CMK (cell line): ENCODE results near the gene OR10G8.
A peak's percentile ranks its signal among the peaks of the same experiment; 100 is the strongest.
"Not testable (repeated sequence)": the region's sequence is repeated elsewhere in the genome, so short reads cannot be mapped to it uniquely, and the experiment has no call there.

Source experiments
- DNase-seq: peaks from one replicate; pipeline ENCODE4 v3.0.0-alpha.2; 2010; ENCODE audit warnings: low read depth

The OR10G8 gene

GRCh38 chr11:124026498-124026897 is at the start of gene OR10G8:
TSS of gene OR10G8 (plus strand) at chr11:124026798. CDS start at chr11:124029623, 2,825 bp downstream.
- no peak for DNase-seq

DNA sequence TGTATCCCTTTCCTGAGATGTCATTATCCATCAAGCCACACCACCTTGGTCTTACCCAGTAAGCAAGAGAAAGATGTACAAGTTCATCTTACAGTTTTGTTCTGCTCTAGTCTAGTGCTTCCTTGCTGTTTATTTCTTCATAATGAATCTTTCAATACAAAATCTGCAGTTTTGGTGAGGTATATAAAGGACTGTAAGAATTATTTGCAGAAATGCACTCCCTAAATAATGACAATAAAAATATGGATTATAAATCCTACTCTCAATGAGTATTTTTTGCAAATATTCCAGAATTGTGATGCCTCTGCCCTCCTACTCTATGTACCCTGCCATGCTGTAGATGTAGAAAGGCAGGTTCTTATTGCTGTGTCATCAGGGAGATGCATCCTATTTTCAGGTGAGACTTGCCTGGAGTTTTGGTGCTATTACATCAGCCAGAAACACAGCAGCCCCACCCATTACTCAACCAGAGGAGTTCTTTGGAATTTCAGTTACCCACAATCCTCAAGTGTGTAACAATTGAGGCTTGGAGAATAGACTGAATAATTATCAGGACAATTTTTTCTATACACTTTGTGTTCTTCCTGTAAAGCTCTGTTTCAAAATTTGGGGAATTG is 48.8 kb upstream of the OR10G8 start, which contains the start of gene OR10S1:
Gene OR10S1 (minus strand): TSS at position 51 of the 617 bp plus-strand sequence. CDS start 117 bp downstream, outside the sequence.
- DNase-seq, result no peak

DNA sequence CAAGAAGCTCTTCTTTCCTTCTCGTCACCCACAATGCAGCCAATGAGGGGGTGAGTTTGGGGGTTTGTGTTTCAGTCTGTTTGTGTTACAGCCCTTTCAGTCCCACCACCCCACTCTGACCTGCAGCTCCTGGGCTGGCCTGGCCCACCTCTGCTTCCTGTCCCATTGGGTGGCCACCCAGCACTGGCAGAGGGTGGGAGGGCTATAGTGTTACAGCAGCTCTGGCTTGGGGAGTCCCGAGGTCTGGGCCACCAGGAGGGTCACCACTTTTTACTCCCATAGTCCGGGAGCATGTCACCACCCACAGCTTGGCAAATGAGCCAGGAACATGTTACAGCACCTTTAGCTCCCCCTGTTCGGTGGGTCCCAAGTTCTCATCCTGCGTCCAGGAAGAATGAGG is 47.3 kb upstream of the OR10G8 start:
- no peak for DNase-seq

DNA sequence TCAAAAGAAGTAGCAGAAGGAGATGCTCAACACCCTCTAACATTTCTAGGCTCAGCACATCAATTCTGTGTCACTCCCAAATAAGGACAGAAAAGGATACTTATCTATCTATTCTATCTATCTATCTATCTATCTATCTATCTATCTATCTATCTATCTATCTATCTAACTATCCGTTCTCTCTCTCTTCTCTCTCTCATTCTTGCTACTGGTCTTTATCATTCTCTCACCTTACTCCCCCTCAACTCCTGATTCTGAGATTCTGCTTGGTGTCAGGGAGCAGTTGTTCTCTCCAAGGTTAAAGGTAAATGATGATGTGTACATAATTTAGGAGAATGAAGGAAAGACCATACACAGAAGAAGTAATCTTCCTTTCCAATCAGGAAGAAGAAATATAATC is 31.5 kb upstream of the OR10G8 start, which contains the start of gene OR10G6:
Gene OR10G6 (minus strand): TSS at position 43 of the 400 bp plus-strand sequence. CDS start 0 bp downstream, at position 43.
- DNase-seq, result no peak

DNA sequence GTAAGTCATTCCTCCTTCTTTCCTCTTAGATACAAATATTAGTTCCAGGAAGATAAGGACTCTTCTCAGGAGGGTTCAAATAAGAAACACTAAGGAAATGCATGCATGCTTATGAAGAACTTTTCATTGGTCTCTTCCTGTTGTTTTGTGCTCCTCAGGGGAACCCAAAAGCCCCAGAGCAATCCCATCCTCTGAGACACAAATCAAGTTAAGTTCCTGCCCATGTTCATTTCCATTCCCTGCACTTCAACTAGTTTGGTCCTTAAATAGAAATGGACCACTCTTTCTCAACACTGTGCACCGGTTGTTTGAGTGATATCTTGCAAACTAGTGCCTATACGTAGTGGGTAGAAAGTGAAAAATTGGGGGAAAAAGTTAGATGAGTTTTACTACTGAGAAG is 13.9 kb upstream of the OR10G8 start, which contains the start of gene OR10G4:
Gene OR10G4 (plus strand): TSS at position 301 of the 400 bp plus-strand sequence. CDS start 2,578 bp downstream, outside the sequence.
- DNase-seq, result no peak

DNA sequence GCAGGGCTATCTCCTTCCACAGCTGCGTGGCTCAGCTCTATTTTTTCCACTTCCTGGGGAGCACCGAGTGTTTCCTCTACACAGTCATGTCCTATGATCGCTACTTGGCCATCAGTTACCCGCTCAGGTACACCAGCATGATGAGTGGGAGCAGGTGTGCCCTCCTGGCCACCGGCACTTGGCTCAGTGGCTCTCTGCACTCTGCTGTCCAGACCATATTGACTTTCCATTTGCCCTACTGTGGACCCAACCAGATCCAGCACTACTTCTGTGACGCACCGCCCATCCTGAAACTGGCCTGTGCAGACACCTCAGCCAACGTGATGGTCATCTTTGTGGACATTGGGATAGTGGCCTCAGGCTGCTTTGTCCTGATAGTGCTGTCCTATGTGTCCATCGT is 10.8 kb upstream of the OR10G8 start:
- not testable (repeated sequence) for DNase-seq

DNA sequence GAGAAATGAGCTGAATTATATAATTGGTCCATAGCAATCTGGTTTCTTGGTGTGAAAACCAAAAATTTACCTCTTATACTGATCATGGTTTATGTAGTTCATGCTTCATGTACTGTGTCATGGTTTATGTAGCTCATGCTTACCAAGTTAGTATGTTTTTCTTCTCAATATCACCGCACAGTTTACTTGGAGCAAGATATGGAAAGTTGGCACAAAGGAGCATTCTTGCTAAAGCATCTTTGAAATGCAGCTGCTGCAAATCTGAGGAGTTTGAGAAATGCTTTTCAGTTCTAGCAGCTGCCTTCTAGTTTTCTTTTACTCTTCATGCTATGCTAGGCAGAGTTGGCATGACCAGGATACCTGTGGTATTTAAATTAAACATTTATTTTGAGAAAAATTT is 10.1 kb downstream of the OR10G8 start:
- no peak for DNase-seq

DNA sequence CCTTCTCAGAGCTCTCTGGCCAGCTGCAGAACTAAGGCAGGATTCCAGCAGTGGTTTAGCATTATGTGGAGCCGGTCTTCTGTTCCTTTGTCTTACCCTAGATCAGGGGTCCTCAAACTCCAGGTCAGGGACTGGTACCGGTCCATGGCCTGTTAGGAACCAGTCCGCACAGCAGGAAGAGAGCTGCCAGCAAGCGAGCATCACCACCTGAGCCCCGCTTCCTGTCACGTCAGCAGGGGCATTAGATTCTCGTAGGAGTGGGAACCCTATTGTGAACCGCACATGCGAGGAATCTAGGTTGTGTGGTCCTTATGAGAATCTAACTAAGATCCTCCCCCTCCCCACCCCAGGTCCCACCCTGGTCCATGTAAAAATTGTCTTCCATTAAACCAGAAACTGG is 13.0 kb downstream of the OR10G8 start:
- DNase-seq, result no peak

DNA sequence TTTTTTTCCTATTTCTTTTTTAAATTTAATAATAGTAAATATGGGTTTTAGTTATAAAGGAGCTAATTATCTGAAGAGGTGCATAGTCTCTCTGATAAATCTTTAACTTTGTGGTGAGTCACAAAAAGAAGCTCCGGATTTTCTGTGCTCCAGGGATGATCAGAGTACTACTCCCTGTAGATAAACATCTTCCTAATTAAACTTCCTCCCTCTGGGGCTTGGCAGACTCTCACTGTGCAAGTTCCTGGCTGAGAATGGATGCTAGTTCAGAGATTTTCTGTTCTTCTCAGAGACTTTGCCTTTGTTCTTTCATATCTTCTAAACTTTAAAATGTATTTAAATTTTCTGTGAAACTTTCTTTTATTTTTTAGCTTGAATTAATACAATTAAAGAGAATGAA is 14.7 kb downstream of the OR10G8 start, which contains the start of gene OR10G7:
Gene OR10G7 (minus strand): TSS at position 72 of the 400 bp plus-strand sequence. CDS start 2,324 bp downstream, outside the sequence.
- no peak for DNase-seq

- DNase-seq, result no peak
These were observed 16.8 kb downstream of the OR10G8 start for GRCh38 chr11:124043420-124043819.

DNA sequence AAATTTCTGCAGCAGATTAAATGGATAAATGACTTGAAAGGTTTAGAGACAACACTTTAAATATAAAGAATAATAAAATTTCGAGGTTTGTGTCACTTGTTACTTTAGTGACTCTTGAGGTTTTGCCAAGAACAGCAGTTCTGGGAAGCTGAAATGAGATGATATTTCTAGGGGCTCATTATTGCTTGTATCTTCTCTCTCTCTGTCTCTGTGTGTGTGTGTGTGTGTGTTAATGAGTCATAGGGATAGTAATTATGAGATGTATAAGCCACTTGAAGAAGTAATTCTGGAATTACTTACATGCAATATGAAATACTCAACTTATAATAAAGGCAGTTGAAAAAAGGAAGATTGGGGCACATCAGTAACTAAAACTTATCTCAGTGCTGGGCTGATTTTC is 24.1 kb downstream of the OR10G8 start:
- no peak for DNase-seq

GRCh38 chr11:124052966-124053365 is 26.4 kb downstream of the OR10G8 start:
- DNase-seq, result no peak

GRCh38 chr11:124068601-124069110 is 42.1 kb downstream of the OR10G8 start:
- no peak for DNase-seq

DNA sequence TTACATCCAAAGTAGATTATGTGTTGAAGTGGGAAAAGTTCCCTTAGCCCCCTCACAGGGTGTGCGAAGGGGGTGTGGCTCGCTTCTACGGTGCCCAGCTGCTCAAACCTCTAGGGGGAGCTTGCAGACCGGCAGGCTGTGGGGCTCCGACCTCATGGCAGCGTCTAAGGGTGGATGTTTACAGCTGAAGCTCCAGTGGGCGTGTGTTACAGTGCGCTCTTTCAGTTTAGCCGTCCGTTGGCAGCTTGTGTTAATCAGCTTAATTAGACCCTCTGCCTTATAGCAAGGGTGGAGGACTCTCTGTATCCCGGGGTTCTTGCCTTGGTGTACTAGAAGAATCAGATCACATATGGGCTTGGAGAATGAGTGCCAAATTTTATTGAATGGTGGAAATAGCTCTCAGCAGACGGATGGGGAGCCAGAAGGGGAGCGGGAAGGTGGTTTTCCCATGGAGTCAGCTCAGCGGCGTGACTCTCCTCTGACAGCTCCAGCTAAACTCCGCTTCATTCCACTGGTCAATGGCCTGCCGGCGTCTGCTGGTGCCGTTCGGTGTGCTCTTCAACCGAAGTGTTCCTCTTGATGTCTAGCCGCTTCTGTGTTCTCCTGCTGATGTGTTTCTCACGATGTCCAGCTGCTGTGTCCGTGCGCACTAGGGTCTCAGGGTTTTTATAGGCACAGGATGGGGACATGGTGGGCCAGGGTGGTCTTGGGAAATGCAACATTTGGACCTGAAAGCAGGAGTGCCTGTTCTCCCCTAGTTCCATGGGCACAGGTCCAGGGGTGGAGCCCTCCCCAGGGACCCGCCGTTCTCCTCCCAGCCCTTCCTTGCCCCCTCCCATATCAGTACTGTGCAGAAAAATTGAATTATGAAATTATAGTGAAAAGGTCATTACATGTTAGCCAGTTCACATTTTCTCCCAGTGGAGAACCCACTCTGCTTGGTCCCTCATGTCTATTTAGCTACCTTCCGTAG is 43.1 kb downstream of the OR10G8 start:
- peak; percentile 15 for DNase-seq

- DNase-seq, result peak; percentile 58
These were observed 44.5 kb downstream of the OR10G8 start for GRCh38 chr11:124070915-124071622.

- DNase-seq, result no peak
These were observed 45.0 kb downstream of the OR10G8 start for GRCh38 chr11:124071623-124071948.

DNA sequence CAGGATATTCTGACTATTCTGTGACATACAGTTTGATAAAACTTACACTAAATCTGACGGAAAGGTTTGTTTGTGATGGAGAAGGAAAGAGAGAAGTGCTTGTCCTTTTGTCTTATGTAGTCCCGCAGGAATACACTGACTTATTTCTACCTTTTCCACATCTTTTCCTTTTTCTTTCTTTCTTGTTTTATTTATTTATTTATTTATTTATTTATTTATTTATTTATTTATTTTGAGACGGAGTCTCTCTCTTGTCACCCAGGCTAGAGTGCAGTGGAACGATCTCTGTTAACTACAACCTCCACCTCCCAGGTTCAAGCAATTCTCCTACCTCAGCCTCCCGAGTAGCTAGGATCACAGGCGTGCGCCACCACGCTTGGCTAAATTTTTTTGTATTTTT is 45.5 kb downstream of the OR10G8 start:
- no peak for DNase-seq

GRCh38 chr11:124074554-124074953 is 48.0 kb downstream of the OR10G8 start:
- no peak for DNase-seq

DNA sequence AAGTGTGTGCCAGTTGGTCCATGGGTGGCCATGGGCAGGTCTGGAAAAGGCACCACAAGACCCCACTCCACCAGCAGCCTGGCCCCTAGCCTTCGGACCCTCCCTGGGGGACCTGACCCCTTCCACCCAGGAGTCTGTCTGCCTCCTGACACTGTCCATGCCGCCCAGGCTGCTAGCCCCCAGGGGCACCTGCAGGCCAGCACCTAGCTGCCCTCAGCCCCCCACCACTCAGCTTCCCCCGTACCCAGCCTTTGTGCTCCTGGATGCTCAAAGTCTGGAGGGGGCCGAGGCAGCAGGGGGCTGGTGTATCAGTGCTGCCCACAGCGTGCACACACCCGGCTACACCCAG is 48.9 kb downstream of the OR10G8 start:
- DNase-seq, result no peak

GRCh38 chr11:124075841-124076651 is 49.4 kb downstream of the OR10G8 start:
- DNase-seq, result no peak

- DNase-seq, result no peak
These were observed 50.7 kb downstream of the OR10G8 start for GRCh38 chr11:124077266-124077665.
